Glomerular visceral epithelial cell (primary cell): ENCODE results near the gene TMSB10.
"Not testable (repeated sequence)": the region's sequence is repeated elsewhere in the genome, so short reads cannot be mapped to it uniquely, and the experiment has no call there.

Experiments
- DNase-seq: peaks from one replicate; pipeline ENCODE4 v3.0.0-alpha.2; 2016; ENCODE audit errors: extremely low spot score

Gene TMSB10

DNA sequence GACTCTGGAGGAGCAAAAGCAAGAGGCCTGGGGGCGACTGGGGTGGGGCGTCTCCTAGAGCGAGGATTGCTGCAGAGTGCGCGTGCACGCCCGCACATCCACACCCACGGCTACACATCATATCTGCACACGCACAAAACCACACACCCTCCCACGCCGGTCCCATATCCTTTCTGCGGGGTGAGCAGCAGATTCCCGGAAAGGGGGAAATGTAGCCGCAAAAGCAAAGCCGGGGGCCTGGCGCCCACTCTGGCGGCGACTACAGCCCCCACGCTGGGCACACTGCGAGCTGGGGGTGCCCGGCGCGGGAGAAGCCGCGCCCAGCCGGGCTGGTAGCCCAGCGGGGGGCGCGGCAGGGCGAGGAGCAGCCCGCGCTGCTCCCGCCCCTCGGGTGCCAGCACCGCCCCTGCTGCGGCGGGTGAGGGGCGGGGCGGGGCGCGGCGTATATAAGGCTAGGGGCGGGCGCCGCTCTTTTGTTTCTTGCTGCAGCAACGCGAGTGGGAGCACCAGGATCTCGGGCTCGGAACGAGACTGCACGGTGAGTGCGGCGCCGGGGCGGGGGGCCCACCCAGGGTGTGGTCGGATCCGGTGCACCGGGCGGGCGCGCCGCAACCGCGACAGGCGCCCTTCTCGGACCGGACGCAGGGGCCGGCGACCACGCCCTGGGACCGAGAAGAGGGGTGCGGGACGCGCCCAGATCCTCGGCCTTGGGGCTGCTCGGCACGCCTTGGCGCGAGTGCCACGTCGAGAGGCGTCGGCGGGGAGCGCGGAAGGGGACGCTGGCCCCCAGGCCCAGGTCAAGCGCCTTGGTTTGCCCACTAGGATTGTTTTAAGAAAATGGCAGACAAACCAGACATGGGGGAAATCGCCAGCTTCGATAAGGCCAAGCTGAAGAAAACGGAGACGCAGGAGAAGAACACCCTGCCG is at the start of gene TMSB10:
Gene TMSB10, plus strand, starts transcription at position 476 of the 927 bp plus-strand sequence.
- DNase-seq: peak; percentile 91

DNA sequence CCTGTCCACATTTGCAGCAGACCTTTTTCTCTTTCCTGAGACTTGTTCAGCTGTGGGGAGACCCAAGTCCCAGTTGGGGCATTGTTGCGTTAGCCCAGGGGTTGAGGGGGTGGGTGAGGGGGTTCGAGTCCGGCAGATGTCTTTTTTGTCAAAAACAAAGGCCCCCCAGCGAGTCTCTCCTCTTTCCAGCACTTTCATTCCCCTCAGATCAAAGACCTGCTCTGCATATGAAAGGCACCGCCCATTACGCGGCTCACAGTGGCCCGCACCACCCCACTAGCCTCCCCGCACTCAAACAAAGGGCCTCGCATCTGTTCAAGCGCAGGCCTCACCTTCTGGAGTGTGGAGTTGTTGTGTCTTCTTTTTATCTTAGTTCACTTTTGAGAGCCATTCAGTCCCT is 49.7 kb upstream of the TMSB10 start:
- no peak for DNase-seq

DNA sequence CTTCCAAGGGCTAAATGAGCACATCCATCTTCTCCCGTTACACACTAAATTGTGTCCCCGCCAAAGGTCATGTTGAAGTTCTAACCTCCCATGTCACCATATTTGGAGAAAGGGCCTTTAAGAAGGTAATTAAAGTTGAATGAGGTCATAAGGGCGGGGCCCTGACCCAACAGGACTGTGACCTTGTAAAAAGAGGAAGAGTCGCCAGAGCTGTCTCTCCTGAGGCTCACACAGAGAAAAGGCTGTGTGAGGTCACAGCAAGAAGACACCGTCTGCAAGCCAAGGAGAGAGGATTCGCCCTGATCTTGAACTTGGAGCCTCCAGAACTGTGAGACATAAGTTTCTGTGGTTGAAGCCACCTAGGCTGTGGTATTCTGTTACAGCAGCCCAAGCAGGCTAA is 48.7 kb upstream of the TMSB10 start:
- no peak for DNase-seq

DNA sequence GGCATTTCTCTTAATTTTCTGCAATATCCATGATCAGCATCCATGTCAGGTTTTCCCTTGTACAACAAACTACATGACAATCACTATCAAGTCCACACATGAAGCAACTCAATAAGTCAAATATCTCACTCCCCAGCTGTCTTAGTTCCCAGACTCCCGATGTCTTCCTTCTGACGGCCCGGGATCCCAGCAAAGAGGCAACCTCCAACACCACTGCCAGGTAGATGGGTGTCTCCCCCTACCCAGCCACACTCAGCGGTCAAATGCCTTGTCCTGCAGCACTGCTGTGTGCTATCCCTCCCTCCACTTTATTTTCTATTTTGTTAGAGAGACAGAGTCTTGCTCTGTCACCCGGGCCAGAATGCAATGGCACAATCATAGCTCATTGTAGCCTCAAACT is 47.9 kb upstream of the TMSB10 start:
- no peak for DNase-seq

DNA sequence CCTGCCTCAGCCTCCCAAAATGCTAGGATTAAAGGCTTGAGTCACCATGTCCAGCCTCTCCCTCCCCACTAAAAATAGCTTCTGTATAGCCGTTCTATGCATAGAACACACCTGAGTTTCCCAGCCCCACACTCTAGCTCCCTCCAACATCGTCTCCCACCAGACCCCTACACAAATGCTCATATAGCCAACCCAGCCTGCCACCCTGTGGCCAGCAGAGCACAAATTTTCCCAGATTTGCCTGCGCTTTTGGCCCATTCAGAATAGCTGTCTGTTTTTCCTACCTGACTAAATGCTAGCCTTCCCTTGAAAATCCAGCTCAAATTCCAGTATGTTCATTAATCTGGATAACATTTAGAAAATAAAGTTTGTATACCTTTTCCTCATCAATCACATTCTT is 47.3 kb upstream of the TMSB10 start:
- no peak for DNase-seq

DNA sequence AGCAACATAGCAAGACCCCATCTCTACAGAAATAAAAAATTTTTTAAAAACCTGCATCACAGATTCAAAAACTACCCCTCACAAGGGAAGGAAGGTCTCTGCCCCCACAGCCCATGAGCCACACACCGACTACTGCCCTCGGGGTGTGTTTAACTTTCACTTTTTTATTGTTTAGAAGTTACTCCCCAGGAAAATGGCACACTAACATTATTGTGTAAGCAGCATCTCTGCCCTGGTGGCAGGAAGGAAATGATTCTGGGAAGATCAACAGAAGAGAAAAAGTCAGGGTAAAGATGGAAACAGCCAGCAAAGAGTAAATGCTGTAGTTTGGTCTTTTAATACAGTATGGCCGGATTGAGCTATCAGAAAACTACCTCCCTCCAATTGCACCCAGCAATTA is 46.5 kb upstream of the TMSB10 start:
- no peak for DNase-seq

DNA sequence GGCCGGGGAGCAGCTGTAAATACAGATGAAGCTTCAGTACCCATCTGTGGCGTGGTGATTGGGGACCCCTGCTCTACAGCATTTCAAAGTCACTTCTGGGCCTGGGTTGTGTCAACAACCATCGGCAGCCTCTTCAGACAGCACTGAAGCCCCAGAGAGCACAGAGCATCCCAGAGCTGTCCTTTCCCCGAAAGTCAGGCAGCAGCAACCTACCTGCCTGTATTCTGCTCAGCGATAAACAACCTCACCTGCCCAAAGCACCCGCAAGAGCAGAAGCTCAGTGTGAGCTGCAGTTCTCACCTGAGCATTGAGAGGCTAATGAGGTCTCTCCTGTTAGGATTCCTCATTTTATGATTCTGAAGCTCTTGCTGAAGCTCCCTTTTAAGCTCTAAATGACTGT is 43.9 kb upstream of the TMSB10 start:
- DNase-seq: no peak

DNA sequence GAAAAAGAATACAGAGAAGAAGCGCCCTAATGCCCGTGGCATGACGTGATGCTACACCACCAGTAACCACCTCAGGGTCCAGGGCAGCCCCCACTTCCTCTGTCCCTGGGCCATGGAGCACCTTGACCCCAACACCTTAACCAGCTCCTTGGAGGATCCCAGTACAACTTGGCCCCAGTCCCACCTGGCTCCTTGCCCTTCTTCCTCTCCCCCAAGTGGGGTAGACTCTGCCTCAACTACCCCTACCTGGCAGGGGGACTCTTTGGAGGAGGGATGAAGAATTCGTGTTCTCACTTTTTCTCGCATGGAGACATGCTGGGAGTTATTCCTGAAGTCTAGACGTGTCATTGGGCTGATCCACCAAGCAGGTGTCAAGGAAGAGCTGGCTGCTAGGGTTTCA is 43.5 kb upstream of the TMSB10 start:
- DNase-seq: no peak

DNA sequence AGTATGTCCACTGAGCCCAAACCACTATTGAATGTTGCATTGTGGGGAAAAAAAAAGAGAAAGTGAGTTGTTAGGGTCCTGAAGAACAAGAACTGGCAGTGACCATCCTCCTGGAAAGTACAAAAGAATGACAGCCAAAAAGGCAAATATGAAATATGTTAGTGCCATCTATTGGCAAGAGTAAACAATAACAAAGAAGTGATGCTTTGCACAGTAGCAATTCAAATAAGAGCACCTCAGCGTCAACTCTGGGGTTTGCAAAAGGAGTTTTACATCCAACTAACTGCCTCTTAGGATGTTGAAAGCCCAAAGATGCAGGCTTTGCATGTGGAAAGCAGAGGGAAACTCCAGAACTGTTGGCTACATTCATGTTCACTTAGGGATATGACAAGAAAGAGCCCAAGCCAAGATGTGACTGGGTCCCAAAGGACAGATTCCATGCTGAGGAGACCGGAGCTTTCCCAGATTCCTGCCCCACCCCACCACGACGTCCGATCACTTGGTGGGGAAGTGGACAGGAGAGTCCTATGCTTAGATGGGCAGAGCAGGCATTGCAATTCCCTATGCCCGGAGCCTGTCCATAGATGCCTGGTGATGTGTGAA is 40.2 kb upstream of the TMSB10 start:
- no peak for DNase-seq

DNA sequence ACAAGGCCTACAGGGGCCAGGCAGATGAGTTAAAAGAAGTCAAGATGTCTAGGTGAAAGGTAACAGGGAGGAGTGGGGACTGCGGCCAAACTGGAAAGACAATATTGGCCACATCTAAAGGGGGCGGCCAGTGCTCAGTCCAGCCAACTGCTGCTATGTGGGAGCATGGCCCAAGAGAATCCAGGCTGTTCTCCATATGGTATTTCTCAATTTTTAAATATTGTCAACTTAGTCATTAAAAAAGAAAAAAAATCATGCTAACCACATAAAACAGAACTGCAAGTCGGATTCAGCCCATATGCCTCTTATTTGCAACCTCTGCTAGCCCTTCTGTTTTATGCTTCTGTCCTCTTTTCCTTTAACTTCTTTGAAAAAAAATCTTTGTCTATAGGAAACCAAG is 39.3 kb upstream of the TMSB10 start:
- no peak for DNase-seq

DNA sequence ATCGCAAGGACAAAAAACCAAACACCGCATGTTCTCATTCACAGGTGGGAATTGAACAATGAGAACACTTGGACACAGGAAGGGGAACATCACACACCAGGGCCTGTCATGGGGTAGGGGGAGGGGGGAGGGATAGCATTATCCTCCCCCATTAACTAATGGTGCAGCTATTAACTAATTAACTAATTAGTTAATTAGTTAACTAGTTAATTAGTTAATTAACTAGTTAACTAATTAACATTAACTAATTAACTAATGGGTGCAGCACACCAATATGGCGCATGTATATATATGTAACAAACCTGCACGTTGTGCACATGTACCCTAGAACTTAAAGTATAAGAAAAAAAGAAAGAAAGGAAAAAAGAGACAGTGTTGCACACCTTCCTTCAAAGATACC is 37.1 kb upstream of the TMSB10 start:
- not testable (repeated sequence) for DNase-seq

DNA sequence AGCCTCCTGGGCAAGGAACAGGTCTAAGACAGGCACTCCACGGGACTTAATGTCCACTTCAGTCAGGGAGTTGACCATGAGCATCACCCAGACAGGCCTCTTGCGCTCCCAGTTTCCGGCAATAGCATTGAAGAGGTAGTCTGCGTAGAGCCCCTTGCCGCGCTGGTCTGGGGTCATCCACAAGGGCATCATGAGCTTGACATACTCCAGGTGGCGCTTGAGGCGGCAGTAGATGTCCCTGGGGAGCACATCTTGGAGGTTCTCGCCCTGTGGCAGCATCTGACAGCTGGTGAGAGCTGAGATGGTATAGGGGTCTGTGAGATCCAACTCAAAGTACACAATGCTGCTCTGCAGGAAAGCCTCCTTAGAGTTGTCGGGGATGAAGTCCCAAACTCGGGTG is 35.1 kb upstream of the TMSB10 start:
- no peak for DNase-seq

DNA sequence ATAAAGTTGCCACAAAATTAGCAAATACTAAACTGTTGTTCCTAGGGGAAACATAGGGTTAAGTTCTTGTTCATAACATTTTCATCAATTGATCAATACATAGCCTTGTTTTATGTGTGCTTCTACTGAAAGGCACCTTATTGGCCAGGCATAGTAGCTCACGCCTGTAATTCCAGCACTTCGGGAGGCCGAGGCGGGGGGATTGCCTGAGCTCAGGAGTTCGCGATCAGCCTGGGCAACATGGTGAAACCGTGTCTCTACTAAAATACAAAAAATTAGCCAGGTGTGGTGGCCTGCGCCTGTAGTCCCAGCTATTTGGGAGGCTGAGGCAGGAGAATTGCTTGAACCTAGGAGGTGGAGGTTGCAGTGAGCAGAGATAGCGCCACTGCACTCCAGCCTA is 32.8 kb upstream of the TMSB10 start:
- not testable (repeated sequence) for DNase-seq

DNA sequence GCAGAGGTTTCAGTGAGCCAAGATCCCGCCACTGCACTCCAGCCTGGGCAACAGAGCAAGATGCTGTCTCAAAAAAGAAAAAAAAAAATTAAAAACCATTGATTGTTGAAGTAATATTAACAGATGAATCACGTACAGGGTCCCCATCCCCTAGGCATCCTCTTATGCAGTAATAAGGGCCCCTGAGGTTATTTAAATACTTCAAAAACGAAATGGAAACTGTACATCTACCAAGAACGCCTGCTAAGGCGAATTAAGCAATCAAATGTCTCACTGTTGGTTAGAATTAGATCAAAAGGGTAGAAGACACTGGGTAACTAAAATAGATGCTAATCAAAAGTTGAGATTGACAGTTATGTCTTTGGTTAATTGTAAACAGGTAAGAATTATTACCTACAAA is 32.1 kb upstream of the TMSB10 start:
- no peak for DNase-seq

DNA sequence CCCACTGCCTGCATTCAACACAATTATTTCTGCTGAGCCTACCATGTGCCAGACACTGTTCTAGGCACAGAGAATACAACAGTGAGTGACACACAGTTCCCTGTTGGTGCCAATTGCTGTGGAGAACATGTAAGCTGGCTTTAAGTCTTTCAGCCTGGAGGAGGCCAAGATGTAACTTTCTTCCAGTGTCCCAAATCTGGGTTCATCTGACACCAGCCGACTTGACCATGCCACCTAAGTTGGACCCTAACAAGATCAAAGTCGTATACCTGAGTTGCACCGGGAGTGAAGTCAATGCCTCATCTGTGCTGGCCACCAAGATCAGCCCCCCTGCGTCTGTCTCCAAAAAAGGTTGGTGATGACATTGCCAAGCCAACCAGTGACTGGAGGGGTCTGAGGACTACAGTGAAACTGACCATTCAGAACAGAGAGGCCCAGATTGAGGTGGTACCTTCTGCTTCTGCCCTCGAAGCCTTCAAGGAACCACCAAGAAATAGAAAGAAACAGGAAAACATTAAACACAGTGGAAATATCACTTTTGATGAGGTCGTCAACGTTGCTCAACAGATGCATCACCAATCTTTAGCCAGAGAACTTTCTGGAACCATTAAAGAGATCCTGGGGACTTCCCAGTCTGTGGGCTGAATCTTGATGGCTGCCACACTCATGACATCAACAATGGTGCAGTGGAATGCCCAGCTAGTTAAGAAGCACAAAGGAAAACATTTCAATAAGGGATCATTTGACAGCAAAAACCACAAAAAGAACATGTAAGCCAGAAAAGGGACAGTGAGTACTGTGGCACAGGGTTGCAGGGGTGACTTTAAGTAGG is 30.9 kb upstream of the TMSB10 start:
- DNase-seq: no peak

DNA sequence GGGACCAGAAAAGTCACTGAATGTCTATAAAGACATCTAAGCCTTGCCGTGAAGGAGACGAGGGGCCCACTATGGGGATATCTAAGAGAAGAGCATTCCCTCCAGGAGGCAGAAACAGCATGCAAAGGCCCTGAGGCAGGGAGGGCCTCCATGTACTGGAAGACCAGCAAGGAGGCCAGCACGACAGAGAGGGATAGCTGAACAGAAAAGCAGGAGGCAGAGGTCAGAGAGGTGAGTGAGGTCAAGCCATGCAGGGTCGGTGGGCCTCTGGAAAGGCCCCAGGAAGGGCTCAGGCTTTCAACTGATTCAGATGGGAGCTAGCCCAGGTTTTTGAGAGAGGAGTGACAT is 30.3 kb upstream of the TMSB10 start:
- DNase-seq: no peak

DNA sequence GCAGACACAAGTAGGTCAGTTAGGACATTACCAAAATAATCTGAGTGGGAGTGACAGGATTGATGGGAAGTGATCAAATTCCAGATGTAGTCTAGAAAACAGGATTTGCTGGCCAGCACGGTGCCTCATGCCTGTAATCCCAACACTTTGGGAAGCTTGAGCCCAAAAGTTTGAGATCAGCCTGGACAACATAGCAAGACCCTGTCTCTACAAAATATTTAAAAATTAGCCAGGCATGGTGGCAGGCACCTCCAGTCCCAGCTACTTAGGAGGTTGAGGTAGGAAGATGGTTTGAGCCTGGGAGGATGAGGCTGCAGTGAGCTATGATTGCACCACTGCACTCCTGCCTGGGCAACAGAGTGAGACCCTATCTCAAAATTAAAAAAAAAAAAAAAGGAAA is 29.8 kb upstream of the TMSB10 start:
- DNase-seq: not testable (repeated sequence)

DNA sequence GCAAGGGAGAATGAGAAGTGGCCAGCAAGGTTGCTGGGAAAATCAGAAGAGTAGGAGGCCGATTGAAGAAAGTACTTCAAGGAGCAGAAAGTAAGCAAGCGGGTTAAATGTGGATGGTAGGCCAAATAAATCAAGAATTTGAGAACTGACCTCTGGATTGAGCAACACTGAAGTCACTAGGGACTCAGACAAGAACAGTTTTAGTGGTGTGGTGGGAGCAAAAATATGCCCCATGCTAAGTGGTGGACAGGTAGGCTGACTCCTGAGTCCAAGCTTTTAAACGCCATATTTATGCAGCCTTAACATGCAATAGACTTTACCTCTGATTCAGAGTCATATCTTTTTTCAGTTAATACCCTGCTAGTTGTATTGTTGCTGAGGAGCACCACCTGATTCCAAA is 29.1 kb upstream of the TMSB10 start:
- no peak for DNase-seq

DNA sequence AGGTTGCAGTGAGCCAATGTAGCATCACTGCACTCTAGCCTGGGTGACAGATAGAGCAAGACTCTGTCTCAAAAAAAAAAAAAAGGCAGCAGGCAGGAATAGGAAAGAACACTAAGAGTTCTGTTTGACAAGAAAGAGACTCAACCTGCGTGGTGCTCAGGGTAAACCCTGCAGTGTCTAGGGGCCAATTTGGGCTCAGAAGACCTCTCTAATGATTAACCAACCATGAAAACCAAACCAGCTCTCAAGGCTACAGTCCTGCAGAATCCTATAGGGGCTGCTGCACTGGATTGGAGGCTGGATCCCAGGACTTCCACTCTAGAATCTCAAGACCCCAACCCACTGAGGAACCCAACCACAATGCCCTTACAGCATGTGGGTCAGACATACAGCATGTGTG is 27.0 kb upstream of the TMSB10 start:
- no peak for DNase-seq

DNA sequence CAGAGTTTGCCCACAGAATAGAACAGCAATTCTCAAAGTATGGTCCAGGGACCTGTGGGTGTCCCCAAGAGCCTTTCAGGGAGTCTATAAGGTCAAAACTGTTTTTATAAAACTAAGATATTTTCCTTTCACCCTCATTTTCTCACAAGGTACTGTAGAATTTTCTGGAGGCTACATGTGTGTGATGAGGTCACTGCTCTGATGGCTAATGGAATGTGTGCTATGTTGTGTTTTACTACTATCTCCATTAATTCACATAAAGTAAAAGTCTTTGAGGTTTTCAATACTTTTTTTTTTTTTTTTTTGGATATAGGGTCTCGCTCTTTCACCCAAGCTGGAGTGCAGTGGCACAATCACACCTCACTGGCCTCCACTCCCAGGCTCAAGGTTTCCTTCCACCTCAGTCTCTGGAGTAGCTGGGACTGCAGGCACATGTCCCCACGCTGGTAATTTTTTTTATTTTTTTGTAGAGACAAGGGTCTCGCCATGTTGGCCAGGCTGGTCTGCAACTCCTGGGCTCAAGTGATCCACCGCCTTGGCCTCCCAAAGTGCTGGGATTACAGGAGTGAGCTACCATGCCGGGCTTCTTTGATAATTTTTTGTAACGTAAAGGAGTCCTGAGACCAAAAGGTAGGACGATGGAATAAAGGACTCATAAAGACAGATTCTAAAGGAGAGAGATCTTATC is 26.4 kb upstream of the TMSB10 start:
- no peak for DNase-seq

DNA sequence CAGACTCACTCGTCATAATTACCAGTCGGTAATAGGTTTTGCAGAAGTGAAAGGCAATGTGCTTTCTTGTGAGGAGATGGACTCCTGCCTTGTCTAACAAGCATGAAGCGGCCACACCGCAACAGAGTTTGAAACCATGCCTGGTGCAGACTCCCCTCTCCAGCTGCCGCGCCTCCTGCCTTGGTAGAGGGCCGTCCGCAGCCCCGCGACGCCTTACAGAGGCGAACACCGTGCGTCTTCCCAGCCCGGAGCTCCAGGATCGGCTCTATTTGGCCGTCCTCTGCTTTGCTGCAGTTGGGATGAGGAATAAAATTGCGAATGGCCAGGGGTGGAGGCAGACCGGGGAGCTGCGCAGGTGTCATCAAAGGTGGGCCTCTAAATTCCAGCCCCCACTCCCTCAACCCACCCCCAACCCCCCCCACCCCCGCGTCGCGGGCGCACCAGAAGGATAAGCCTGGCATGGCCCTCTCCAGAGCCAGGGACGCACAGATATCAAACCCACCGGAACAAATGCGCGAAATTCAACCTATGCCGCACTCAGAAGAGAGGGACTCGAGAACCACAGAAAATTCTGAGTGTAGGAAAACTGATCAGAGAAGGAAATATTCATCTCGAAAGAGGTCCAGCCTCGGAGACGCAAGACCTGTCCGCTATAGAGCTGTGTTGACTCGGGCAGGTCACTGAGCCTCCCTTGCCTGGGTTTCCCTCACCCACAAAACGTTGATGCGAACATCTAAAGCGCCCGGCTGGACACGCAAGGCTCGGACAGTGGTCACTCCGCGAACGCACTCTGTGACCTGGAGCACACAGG is 25.7 kb upstream of the TMSB10 start:
- DNase-seq: no peak

DNA sequence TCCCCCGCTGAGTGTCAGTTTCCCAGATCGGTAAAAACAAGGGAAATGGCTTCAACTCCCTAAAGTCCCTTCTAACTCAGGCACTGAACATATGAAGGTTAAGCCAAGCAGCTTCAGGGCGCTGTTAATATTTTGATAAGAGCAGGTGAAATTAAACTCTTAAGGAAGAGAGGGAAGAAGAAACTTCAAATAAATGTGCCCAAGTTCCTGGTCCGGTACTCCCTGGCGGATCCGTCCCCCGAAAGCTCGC is 25.1 kb upstream of the TMSB10 start:
- no peak for DNase-seq
